Activated CD8-positive, alpha-beta memory T cell treated with anti-CD3 and anti-CD28 coated beads, Interleukin-2, amount 50 U/mL, for 1 hour (primary cell): Measurements from ENCODE around the gene ICAM3.

Experiments used
- DNase-seq: peaks from one replicate; pipeline ENCODE4 v3.0.0-alpha.2; 2020; ENCODE audit errors: extremely low read depth

ICAM3 gene

GRCh38 chr19:10320602-10321416, 18.6 kb downstream of the ICAM3 start:
- DNase-seq, result no peak

GRCh38 chr19:10318807-10319682, 20.4 kb downstream of the ICAM3 start:
- DNase-seq, result no peak

GRCh38 chr19:10317857-10318462, 21.5 kb downstream of the ICAM3 start:
- DNase-seq, result no peak

- no peak for DNase-seq
Observed at GRCh38 chr19:10317045-10317856, 22.2 kb downstream of the ICAM3 start.

GRCh38 chr19:10316229-10317044, 23.0 kb downstream of the ICAM3 start:
- no peak for DNase-seq

GRCh38 chr19:10315335-10316214, 23.8 kb downstream of the ICAM3 start, which contains the start of gene FDX2:
Gene FDX2, minus strand, starts transcription at chr19:10316015. Its CDS starts 19 bp downstream, at chr19:10315996.
- peak; percentile 79 for DNase-seq

GRCh38 chr19:10309423-10309822, 30.0 kb downstream of the ICAM3 start, which contains the start of gene ZGLP1:
Gene ZGLP1, minus strand, starts transcription at chr19:10309815.
- no peak for DNase-seq

- DNase-seq, result no peak
Observed at GRCh38 chr19:10306327-10306726, 33.1 kb downstream of the ICAM3 start.

GRCh38 chr19:10305139-10305806, 34.2 kb downstream of the ICAM3 start:
- no peak for DNase-seq

GRCh38 chr19:10299545-10300458, 39.6 kb downstream of the ICAM3 start:
- DNase-seq, result no peak

GRCh38 chr19:10295847-10296591, 43.4 kb downstream of the ICAM3 start:
- no peak for DNase-seq

GRCh38 chr19:10295305-10295846, 44.0 kb downstream of the ICAM3 start:
- DNase-seq, result no peak

GRCh38 chr19:10294368-10294697, 45.1 kb downstream of the ICAM3 start:
- DNase-seq, result no peak

GRCh38 chr19:10293637-10294367, 45.6 kb downstream of the ICAM3 start:
- no peak for DNase-seq

GRCh38 chr19:10292789-10293636, 46.4 kb downstream of the ICAM3 start:
- DNase-seq, result no peak
